Cardiac muscle cell (in vitro differentiated cells and primary cell): Measurements from ENCODE around the gene DYRK2. TPM values are rescaled to one million over a fixed set of nuclear protein-coding genes. Genes with fewer than 3 reads are reported as not detected.

Experiments
- DNase-seq, 2 donors: peaks; one replicate each; pipeline versions ENCODE4 v3.0.0 to v3.0.0-alpha.2; 2010 to 2017; ENCODE audit warnings: low read depth in 1 of 2, low spot score in 1 of 2
- H3K27ac ChIP-seq: fragments of 200-600 bp; sonication (generic); 2 replicates; pipeline ENCODE4 v1.5.1; 2016
- H3K27me3 ChIP-seq: fragments of 200-600 bp; sonication (generic); 2 replicates; pipeline ENCODE4 v1.6.0; 2016; ENCODE audit warnings: control low read depth
- H3K36me3 ChIP-seq: fragments of 200-600 bp; sonication (generic); 2 replicates; pipeline ENCODE4 v1.5.1; 2016; ENCODE audit warnings: control low read depth
- H3K4me1 ChIP-seq: fragments of 200-600 bp; sonication (generic); 2 replicates; pipeline ENCODE4 v1.8.1; 2017; ENCODE audit warnings: low read depth, mild to moderate bottlenecking, mixed run types
- H3K4me3 ChIP-seq: fragments of 200-600 bp; sonication (generic); 2 replicates; pipeline ENCODE4 v1.5.1; 2016; ENCODE audit warnings: mild to moderate bottlenecking
- H3K9me3 ChIP-seq: fragments of 200-600 bp; sonication (generic); 2 replicates; pipeline ENCODE4 v1.5.1; 2017; ENCODE audit warnings: low read depth, mild to moderate bottlenecking, control low read depth
- polyA plus RNA-seq: library from polyadenylated mRNA; unstranded; fragments of >200 nt; fragmentation: Nextera tagmentation; extraction: Ambion mirVana; gene quantifications from 2 replicates; pipeline ENCODE4 v1.2.1, GENCODE V29; 2016
- total RNA-seq: library from RNA; depleted of rRNA; stranded (reverse); fragments of >200 nt; gene quantifications from 2 replicates; pipeline ENCODE4 v1.2.3, GENCODE V29; 2016
- TF ChIP-seq, protein P1 (sequence below): IDR thresholded peaks from 2 replicates; pipeline ENCODE4 v1.5.1; 2012; ENCODE audit warnings: low read depth, mild to moderate bottlenecking, low read length

The DYRK2 gene
- 58.2 and 95.9 TPM in 2 replicates for total RNA-seq
- 48.2 and 66.3 TPM in 2 replicates for polyA plus RNA-seq

DNA sequence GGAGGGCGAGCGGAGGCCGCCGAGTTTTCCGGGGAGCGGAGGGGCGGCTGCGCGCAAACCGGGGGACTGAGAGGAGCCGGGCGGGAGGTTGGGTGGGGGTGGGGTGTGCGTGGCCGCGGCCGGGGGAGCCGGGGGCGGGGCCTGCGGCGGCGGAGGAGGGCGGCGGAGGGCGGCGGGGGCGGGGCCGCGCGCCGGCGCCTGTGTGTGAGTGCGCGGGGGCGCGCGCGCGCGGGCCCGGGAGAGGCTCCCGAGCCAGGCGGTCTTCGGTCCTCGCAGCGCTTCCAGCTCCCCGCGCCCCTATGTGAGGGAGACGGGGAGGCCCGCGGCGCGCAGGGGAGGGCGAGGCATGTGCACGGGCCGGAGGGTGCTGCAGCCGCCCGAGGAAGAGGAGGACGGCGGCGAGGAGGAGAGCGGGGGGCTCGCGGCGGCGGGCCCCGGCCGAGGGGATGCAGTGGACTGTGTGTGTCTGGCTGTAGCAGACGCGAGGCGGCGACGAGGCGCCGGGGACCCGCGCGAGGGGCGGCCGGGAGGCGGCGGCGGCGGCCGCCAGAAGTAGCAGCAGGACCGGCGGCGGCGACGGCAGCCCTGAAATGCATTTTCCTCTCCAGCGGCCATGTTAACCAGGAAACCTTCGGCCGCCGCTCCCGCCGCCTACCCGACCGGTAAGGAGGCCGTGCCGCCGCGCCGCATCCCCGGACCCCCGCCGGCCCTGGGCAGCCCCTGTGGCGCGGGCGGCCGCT, at the start of gene DYRK2:
DYRK2 (plus strand) TSS at position 225 of the 740 bp plus-strand sequence; CDS start at position 614, 389 bp downstream.
- peak within 1 kb of the TSS; percentile 61 for H3K4me3 ChIP-seq
- TF ChIP-seq, protein P1, sequence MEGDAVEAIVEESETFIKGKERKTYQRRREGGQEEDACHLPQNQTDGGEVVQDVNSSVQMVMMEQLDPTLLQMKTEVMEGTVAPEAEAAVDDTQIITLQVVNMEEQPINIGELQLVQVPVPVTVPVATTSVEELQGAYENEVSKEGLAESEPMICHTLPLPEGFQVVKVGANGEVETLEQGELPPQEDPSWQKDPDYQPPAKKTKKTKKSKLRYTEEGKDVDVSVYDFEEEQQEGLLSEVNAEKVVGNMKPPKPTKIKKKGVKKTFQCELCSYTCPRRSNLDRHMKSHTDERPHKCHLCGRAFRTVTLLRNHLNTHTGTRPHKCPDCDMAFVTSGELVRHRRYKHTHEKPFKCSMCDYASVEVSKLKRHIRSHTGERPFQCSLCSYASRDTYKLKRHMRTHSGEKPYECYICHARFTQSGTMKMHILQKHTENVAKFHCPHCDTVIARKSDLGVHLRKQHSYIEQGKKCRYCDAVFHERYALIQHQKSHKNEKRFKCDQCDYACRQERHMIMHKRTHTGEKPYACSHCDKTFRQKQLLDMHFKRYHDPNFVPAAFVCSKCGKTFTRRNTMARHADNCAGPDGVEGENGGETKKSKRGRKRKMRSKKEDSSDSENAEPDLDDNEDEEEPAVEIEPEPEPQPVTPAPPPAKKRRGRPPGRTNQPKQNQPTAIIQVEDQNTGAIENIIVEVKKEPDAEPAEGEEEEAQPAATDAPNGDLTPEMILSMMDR, result no peak
- no peaks in the 10 kb centered on the region for H3K27me3 ChIP-seq
- no peaks in the 10 kb centered on the region for H3K36me3 ChIP-seq
- H3K27ac ChIP-seq, result peak within 1 kb of the TSS; percentile 97
- DNase-seq, result peak; percentile 89 to 92
- H3K4me1 ChIP-seq, result peaks cover 24% of the 10 kb centered on the region
- H3K9me3 ChIP-seq, result no peaks in the 10 kb centered on the region

DNA sequence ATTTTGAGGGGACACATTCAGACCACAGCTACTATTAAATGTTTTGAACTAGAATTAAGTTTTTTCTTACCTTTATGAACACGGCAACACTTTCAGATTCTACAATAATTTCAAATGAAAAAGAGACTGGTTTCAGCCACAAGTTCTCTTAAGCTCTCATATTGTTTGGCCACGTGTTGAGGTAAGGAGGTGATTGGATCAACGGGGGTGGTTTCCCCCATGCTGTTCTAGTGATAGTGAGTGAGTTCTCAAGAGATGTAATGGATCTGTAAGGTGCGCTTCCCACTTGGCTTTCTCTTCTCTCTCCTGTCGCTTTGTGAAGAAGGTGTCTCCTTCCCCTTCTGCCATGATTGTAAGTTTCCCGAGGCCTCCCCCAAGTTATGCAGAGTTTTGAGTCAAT, 48.9 kb upstream of the DYRK2 start:
- no peaks in the 10 kb centered on the region for H3K9me3 ChIP-seq
- H3K27ac ChIP-seq, result no peak overlapping the region
- no peak for DNase-seq
- no peak overlapping the region for H3K4me3 ChIP-seq
- H3K27me3 ChIP-seq, result no peaks in the 10 kb centered on the region
- no peaks in the 10 kb centered on the region for H3K4me1 ChIP-seq
- TF ChIP-seq, protein P1, result no peak
- H3K36me3 ChIP-seq, result no peaks in the 10 kb centered on the region

DNA sequence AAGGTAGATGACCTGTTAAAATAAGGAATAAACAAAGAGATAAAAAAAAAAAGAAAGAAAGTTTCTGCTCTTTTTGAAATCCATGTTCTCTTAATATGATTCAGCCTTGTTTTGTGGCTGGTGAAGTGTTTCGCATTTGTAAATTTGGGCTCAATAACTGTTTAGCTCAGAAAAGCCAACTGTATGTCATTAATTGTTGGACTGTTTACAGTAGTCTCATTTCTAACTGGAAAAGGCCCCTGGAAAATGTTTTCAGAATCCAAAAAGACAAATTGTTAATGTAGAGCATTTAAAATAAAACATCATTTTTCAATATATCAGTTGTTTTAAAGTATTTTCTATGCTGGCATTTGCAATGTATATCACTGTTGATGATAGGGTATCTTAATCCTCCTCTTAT, 47.4 kb upstream of the DYRK2 start:
- no peaks in the 10 kb centered on the region for H3K27me3 ChIP-seq
- no peaks in the 10 kb centered on the region for H3K36me3 ChIP-seq

DNA sequence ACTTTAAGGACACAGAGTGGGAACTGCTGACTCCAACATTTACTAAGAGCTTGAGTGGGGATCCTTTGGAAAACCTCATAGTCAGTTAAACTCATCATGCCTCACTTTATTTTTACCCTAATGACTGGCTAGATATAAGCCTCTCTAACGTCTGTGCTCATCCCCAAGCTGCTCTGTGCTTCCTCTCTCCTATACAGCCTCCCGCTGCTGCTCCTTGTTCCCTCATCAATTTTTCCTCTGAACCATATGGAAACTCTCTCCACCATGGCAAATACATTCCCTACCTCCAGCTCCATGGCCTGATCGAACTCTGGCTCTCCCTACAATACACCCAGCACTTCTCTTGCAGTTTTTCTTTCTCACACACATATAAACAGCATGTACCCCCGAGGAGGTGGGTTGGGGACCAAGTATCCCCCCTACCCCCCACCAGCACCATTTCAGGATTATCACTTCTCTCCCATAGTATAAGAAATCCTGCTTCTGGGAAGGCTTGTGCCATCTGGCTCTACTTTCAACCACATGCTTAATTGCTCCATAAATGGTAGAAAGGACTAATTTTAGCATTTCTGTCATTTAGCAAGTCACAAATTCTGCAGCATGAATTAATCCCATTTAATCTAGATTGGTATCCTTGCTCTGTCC, 39.2 kb upstream of the DYRK2 start:
- DNase-seq, result no peak
- TF ChIP-seq, protein P1, result no peak
- H3K27ac ChIP-seq, result no peak overlapping the region
- no peaks in the 10 kb centered on the region for H3K27me3 ChIP-seq
- no peaks in the 10 kb centered on the region for H3K36me3 ChIP-seq
- no peak overlapping the region for H3K4me3 ChIP-seq
- H3K4me1 ChIP-seq, result no peaks in the 10 kb centered on the region
- H3K9me3 ChIP-seq, result no peaks in the 10 kb centered on the region

More for the DNA sequence above, 47.4 kb upstream of the DYRK2 start:
- TF ChIP-seq, protein P1, result no peak
- H3K4me3 ChIP-seq, result no peak overlapping the region
- DNase-seq, result no peak
- no peaks in the 10 kb centered on the region for H3K9me3 ChIP-seq
- no peak overlapping the region for H3K27ac ChIP-seq
- no peaks in the 10 kb centered on the region for H3K4me1 ChIP-seq

DNA sequence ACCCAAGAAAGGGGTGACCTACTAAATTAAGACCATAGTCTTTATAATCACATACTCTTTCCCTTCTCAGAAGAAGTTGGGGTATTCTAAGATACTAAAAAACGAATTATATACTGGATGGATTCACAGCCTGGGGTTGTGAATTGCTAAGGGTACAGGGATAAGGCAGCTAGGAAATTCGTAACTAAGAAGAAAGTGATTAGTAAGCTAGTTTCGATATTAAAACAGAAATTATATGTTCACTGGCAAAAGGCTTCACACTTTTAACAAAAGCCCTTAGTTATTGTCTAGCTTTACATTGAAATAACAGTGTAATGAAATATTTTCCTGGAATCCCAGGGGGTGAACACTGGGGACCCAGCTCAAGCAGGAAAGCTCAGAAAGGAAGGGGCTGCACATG, 35.5 kb upstream of the DYRK2 start:
- Histone ChIP-seq H3K4me3 (no peak overlapping the region), H3K9me3 (no peaks in the 10 kb centered on the region), H3K27me3 (no peaks in the 10 kb centered on the region), H3K27ac (no peak overlapping the region), H3K36me3 (no peaks in the 10 kb centered on the region), H3K4me1 (peaks cover 11% of the 10 kb centered on the region)
- no peak for DNase-seq
- TF ChIP-seq, protein P1, result no peak
